Left hindlimb (tissue), 1 donor: ENCODE results near the gene TBC1D22A.
A peak's percentile ranks its signal among the peaks of the same experiment; 100 is the strongest.

ENCODE experiments used
- DNase-seq: peaks from one replicate; pipeline ENCODE4 v3.0.0-alpha.2; 2018

TBC1D22A gene

GRCh38 chr22:46754110-46754799, 8.2 kb upstream of the TBC1D22A start:
- DNase-seq: peak; percentile 85

DNA sequence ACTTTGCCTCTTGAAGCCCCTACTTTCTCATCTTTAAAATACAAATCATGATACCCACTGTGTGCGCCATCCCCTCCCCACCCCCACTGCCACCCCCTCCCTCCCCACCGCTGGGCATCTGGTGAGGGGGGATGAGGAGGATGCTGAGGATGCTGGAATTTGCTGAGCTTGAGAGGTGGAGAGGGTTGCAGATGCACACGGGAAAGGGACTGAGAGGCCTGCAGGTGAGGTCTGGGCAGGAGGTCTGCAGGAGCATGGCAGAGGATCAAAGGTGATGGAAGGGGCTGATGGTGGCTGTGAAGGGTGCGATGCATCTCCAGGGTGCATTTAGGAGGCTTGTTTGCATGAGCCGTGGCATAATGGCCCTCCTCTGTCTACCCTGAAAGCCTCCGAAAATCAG, 7.6 kb upstream of the TBC1D22A start:
- DNase-seq: no peak

DNA sequence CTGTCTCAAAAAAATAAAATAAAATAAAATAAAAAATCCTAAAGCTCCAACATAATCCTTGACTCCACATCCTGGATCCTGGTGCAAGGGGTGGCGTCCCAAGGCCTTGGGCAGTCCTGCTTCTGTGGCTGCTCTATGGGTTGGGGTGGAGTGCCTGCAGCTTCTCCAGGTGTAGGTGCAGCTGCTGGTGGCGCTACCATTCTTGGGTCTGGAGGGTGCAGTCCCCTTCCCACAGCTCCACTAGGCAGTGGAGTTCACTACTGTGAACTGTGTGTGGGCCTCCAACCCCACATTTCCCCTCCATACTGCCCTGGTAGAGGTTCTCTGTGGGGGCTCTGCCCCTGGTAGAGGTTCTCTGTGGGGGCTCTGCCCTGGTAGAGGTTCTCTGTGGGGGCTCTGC, 6.9 kb upstream of the TBC1D22A start:
- no peak for DNase-seq

GRCh38 chr22:46756097-46756496, 6.4 kb upstream of the TBC1D22A start:
- DNase-seq: no peak

- DNase-seq: no peak
These were observed 5.3 kb upstream of the TBC1D22A start for GRCh38 chr22:46757104-46757503.

DNA sequence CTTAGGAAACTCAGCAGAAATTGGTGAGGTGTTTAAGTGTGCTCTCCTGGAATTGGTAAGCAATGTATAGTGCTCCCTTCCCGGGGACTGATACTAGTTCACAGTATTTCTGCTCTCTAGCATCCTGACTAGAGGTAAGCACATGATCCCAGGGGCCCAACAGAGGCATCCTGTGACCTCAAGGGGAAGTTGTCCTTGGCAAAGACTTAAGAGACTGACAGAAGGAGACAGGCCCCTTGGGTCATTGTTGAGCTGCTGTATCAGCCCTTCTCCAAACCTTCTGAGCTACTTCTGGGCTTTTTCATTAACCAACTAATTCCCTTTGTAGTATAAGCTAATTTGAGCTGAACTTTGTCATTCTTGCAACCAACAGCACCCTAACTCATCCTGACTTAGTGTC, 4.3 kb upstream of the TBC1D22A start:
- no peak for DNase-seq

- DNase-seq: peak; percentile 14
These were observed 3.6 kb upstream of the TBC1D22A start for GRCh38 chr22:46758867-46759290.

GRCh38 chr22:46761017-46761416, 1.4 kb upstream of the TBC1D22A start:
- no peak for DNase-seq

- no peak for DNase-seq
These were observed 762 bp upstream of the TBC1D22A start for GRCh38 chr22:46761539-46762237.

DNA sequence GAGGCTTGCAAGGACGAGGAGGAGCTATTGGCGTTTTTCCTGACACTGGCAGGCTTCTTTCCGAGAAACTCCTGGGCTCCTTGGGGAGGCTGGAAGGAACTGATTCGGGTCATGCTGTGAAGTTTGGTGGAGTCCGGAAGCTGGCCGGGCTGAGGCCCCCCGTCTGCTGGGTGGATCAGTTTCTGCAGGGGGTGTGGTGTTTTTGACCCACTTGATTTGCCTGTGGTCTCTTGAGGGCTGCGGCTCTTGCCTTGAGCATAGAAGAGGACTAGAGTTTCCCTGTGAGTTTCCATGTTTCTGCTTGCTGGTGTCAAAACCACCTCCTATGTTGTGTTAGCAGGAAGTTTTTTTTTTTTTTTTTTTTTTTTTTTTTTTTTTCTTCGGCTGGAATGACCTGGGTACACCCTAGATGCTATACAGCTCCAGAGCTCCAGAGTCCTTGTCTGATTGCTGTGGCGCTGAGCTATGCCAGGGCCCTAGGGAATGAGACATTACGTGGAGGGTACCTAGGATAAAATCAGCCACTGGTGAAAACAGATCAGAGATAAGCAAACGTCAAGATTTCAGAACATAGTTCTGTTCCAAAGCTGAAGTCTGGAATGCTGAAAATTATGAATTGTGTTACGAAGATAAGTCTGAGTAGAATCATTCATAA, 728 bp downstream of the TBC1D22A start:
- peak; percentile 77 for DNase-seq

GRCh38 chr22:46764140-46764680, 1.8 kb downstream of the TBC1D22A start:
- DNase-seq: no peak

GRCh38 chr22:46764779-46765485, 2.5 kb downstream of the TBC1D22A start:
- no peak for DNase-seq

DNA sequence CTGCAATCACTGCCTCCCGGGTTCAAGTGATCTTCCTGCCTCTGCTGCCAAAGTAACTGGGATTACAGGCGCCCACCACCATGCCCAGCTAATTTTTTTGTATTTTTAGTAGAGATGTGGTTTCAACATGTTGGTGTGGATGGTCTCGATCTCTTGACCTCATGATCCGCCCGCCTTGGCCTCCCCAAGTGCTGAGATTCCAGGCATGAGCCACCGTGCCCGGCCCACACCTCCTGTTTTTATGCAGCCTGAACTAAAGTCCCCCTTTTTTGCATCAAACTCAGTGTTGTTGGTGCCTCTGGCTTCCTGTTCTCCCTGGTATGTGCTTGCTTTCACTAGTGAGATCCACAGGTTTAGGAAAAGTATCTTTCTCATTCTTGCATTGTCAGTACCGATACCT, 4.2 kb downstream of the TBC1D22A start:
- no peak for DNase-seq

GRCh38 chr22:46767249-46767985, 5.0 kb downstream of the TBC1D22A start:
- DNase-seq: no peak

DNA sequence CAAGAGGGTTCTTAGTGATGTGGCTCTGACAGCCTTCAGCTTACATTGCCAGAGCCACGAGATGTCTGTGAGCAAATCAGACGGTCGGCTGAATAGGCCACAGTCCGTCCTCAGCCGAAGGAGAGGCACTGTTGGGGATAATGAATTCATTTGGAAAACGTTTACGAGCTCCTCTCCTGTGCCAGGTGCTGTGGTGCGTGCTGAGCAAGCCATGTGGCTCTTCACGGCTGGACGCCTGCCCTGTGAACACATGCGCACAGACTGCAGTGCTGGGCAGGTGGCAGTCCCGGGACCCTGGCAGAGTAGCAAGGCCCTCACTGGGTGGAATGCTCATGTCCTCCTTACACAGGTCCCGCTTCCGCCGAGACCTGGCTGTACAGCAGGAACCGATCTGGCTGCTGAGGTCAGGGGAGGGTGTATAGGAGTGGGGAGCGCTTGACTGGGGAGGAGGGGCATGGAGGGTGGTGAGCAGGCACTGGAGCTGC, 6.8 kb downstream of the TBC1D22A start:
- DNase-seq: peak; percentile 64

- no peak for DNase-seq
These were observed 7.3 kb downstream of the TBC1D22A start for GRCh38 chr22:46769706-46770105.

DNA sequence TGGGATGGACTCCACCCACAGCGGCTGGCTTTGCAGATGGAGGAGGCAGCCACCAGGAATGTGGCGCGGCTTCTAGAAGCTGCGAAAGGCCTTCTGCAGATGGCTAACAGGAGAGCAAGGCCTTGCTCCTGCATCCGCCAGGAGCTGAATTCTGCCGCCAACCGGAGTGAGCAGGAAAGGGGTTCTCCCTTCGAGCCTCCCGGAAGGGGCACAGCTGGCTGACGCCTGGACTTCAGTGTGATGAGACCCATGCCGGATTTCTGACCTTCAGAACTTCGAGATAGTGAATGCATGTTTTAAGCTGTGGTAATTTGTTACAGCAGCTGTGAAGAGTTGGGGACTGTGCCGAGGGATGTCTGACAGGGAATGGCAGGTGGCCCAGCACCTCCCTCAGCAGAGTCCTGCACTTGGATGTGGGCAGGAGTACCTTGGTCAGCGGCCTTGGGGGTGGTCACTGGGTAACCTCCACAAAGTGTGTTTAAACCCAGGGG, 7.7 kb downstream of the TBC1D22A start:
- no peak for DNase-seq

DNA sequence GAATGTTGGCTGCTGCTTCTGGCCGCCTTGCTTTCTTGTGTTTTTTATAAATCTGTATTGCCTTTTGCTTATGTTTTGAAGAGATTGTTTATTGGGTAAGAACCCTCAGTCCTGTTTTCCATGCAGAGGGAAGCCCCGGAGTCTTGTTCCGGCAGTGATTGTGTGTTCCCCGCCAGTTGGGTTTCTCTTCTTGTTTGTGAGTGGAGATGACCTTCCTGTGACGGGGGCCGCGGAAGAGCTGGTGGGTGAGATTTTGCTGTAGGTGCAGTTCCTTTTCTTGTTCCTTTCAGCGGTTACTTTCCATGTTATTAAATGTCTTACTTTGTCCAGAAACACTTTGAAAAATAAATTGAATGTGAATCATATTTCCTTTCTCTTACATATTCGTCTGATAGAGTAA, 8.3 kb downstream of the TBC1D22A start:
- DNase-seq: no peak

GRCh38 chr22:46773076-46773475, 10.6 kb downstream of the TBC1D22A start:
- DNase-seq: no peak

DNA sequence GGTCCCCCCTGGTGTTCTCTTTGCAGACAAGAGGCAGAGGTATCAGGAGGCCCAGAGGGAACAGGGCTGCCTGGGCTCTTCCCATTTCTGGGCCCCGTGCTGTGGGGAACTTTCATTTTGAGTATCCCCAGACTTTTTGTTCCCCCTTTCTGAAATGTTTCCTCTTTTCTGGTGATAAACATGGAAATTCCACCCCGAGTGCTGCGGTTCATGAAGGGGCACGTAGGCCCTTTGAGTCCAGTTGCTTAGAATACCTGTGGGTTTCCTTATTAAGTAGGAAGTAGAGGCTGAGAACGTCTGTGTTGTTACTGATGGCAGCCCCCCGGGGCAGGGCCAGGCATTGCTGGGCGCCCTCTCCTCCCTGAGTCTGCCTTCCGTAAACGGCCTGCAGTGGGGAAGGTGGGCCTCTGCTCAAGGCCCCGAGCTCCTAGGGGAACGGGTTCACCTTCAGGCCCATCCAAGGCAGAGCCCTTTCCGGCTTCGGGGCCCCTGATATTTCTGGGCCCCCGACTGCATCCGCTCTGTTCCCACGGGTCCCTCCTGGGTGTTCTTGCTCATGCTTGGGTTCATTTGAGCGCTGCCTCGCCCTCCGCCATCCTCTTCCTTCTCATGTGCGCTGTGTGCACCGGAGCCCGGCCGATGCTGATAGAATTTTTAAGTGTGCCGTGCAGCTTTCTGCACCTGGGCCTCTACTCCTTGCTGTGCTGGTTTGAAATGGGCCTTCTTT, 12.0 kb downstream of the TBC1D22A start:
- DNase-seq: no peak
